ENCODE results near the gene COA1. TPM values are rescaled to one million over a fixed set of nuclear protein-coding genes. Genes with fewer than 3 reads are reported as not detected.

The COA1 gene
- total RNA-seq, 4 donors from 2014 or later = 20.6 to 48.9 (median 33.2) TPM

DNA sequence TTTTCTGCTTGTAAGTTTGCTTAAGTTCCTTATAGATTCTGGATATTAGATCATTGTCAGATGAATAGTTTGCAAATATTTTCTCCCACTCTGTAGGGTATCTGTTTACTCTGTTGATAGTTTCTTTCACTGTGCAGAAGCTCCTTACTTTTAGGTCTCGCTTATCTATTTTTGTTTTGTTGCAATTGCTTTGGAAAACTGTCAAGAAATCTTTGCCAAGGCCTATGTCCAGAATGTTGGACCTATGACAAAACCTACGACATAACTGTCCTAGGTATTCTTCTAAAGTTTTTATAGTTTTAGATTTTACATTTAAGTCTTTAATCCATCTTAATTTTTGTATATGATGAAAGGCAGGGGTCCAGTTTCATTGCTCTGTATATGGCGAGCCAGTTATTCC lies 27.4 kb downstream of the COA1 start:
- peaks cover 0 to 9% of the 10 kb centered on the region in 2 donors for H3K36me3 ChIP-seq
- H3K27me3 ChIP-seq = no peaks in the 10 kb centered on the region
- TF ChIP-seq, protein P1, sequence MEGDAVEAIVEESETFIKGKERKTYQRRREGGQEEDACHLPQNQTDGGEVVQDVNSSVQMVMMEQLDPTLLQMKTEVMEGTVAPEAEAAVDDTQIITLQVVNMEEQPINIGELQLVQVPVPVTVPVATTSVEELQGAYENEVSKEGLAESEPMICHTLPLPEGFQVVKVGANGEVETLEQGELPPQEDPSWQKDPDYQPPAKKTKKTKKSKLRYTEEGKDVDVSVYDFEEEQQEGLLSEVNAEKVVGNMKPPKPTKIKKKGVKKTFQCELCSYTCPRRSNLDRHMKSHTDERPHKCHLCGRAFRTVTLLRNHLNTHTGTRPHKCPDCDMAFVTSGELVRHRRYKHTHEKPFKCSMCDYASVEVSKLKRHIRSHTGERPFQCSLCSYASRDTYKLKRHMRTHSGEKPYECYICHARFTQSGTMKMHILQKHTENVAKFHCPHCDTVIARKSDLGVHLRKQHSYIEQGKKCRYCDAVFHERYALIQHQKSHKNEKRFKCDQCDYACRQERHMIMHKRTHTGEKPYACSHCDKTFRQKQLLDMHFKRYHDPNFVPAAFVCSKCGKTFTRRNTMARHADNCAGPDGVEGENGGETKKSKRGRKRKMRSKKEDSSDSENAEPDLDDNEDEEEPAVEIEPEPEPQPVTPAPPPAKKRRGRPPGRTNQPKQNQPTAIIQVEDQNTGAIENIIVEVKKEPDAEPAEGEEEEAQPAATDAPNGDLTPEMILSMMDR (IDR thresholded peaks at IDR 0.05) = no peak
- TF ChIP-seq POLR2AphosphoS5 (IDR thresholded peaks at IDR 0.05) (no peak), EP300 (IDR thresholded peaks at IDR 0.05) (no peak), POLR2A (IDR thresholded peaks at IDR 0.05) (no peak)
- no peak overlapping the region for H3K4me3 ChIP-seq
- H3K9me3 ChIP-seq = no peaks in the 10 kb centered on the region
- no peak overlapping the region for H3K27ac ChIP-seq
- 73 to 85% methylated on average over 3 of the region's 3 CpGs for WGBS, 2 donors (ENCODE audit: low coverage in 1 of 2)
- no peak for ATAC-seq
- peaks cover 0 to 17% (median 3%) of the 10 kb centered on the region in 3 donors for H3K4me1 ChIP-seq

DNA sequence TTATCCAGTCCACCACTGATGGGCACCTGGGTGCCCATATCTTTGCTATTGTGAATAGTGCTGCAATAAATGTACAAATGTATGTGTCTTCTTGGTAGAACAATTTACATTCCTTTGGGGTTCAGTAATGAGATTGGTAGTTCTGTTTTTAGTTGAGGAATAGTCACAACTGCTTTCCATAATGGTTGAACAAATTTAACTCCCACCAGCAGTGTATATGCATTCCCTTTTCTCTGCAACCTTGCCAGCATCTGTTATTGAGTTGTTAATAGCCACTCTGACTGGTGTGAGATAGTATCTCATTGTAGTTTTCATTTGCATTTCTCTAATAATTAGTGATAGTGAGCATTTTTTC lies 27.8 kb downstream of the COA1 start:
- Histone ChIP-seq H3K36me3 (peaks cover 0 to 9% of the 10 kb centered on the region in 2 donors), H3K4me1 (peaks cover 0 to 17% (median 3%) of the 10 kb centered on the region in 3 donors), H3K27ac (no peak overlapping the region), H3K9me3 (no peaks in the 10 kb centered on the region), H3K4me3 (no peak overlapping the region), H3K27me3 (no peaks in the 10 kb centered on the region)
- TF ChIP-seq POLR2A (IDR thresholded peaks at IDR 0.05) (no peak), POLR2AphosphoS5 (IDR thresholded peaks at IDR 0.05) (no peak), EP300 (IDR thresholded peaks at IDR 0.05) (no peak)
- TF ChIP-seq, protein P1 (IDR thresholded peaks at IDR 0.05) = no peak
- ATAC-seq = no peak

DNA sequence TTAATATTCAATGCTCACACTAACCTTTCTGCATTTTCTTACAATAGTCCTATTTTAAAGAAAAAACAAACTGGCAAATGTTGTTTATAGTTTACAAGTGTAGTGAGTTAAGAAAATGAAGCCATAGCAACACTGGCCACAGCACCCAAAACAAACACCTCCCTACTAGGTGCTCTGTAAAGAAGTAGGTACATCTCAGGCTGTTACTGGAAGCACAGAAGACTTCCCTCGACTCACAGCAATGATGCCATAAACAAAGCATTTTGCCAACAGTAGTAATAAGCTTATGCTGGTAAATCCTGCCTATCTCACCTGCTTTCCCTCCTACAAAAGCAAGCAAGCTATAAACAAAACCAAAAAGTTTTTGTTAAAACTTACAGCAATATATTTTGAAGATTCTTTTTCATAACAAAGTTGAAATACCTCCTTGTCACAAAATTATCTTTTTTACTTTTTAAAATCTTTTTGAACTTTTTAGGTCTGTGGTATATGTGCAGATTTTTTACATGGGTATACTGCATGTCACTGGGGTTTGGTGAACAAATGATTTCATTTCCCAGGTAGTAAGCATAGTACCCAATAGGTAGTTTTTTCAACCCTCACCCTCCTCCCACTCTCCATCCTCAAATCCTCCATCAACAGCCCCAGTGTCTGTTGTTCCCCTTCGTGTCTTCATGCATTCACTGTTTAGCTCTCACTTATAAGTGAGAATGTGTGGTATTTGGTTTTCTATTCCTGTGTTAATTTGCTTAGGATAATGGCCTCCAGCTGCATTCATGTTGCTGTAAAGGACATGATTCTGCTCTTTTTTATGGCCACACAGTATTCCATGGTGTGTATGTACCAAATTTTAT lies 28.4 kb downstream of the COA1 start:
- TF ChIP-seq, protein P1 (IDR thresholded peaks at IDR 0.05) = no peak
- TF ChIP-seq POLR2A (IDR thresholded peaks at IDR 0.05) = no peak
- no peak for TF ChIP-seq POLR2AphosphoS5 (IDR thresholded peaks at IDR 0.05)
- no peak for TF ChIP-seq EP300 (IDR thresholded peaks at IDR 0.05)
- H3K27ac ChIP-seq = no peak overlapping the region
- H3K4me3 ChIP-seq = no peak overlapping the region
- H3K4me1 ChIP-seq = peaks cover 0 to 17% (median 3%) of the 10 kb centered on the region in 3 donors
- no peaks in the 10 kb centered on the region for H3K9me3 ChIP-seq
- no peaks in the 10 kb centered on the region for H3K27me3 ChIP-seq
- WGBS, 2 donors (ENCODE audit: low coverage in 1 of 2) = 17 to 49% methylated on average over 2 of the region's 2 CpGs
- ATAC-seq = no peak
- peaks cover 0 to 9% of the 10 kb centered on the region in 2 donors for H3K36me3 ChIP-seq

DNA sequence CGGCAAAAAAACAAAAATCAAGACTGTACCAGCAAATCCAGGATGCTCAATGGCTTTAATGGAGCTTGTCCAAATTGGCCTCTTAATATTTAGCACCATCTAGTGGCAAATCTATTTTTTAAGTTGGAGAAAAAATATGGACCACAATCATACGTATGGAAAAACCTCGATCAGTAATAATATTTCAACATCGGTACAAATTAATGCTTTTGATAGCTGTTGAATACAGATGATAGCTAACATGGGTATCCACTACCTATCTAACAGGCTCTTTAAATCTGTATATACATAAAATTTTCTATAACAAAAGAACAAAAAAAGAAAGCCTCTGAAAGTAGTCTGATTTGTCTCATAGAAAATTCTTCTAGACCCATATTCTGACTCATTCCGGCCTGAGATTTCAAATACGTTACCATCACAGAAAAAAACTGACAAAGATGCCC lies 29.2 kb downstream of the COA1 start:
- Histone ChIP-seq H3K27me3 (no peaks in the 10 kb centered on the region), H3K4me3 (no peak overlapping the region), H3K4me1 (peaks cover 0 to 17% (median 3%) of the 10 kb centered on the region in 3 donors), H3K27ac (no peak overlapping the region), H3K36me3 (peaks cover 0 to 4% of the 10 kb centered on the region in 2 donors), H3K9me3 (no peaks in the 10 kb centered on the region)
- 9 to 11% methylated on average over 6 of the region's 6 CpGs for WGBS, 2 donors (ENCODE audit: low coverage in 1 of 2)
- peak; percentile 34 for ATAC-seq
- TF ChIP-seq POLR2AphosphoS5 (IDR thresholded peaks at IDR 0.05) (peak; percentile 18), POLR2A (IDR thresholded peaks at IDR 0.05) (no peak)
- TF ChIP-seq, protein P1 (IDR thresholded peaks at IDR 0.05) = peak; percentile 63 to 77 (median 70)

Data from gastroesophageal sphincter (tissue), 4 donors.